LHCN-M2 (cell line): ENCODE results near the gene GAN. TPM values are rescaled to one million over a fixed set of nuclear protein-coding genes. Genes with fewer than 3 reads are reported as not detected.

Experiments used
- DNase-seq: peaks from one replicate; pipeline ENCODE4 v3.0.0-alpha.2; 2012; ENCODE audit warnings: low read depth
- total RNA-seq: library from RNA; depleted of rRNA; stranded (reverse); fragments of >200 nt; gene quantifications from 2 replicates; pipeline ENCODE4 v1.2.3, GENCODE V29; 2014; rRNA removed

Gene GAN
- total RNA-seq, 1 experiment from 2014 or later = 4.5 TPM

DNA sequence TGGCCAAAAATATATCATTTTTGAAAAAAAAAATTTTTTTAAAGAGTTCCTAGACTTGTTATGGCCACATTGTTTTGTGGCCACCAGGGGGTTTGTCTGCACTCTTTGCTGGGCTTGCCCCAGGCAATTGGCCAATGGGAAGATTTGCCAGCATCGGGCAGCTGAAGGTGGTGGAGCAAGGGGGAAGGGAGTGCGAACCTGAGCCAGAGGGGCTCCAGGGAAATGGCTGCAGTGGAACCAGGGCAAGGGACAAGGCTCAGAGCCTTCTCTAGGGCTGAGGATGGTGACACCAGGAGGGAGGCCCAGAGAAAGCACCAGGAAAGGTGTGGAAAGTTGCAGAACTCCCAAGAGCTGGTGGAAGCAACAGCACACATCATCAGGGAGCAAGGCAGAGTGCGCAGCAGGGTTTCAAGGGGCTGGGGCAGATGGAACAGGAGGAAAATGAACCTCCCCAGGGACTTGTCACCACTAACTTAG lies 114.3 kb downstream of the GAN start:
- DNase-seq = peak; percentile 30

DNA sequence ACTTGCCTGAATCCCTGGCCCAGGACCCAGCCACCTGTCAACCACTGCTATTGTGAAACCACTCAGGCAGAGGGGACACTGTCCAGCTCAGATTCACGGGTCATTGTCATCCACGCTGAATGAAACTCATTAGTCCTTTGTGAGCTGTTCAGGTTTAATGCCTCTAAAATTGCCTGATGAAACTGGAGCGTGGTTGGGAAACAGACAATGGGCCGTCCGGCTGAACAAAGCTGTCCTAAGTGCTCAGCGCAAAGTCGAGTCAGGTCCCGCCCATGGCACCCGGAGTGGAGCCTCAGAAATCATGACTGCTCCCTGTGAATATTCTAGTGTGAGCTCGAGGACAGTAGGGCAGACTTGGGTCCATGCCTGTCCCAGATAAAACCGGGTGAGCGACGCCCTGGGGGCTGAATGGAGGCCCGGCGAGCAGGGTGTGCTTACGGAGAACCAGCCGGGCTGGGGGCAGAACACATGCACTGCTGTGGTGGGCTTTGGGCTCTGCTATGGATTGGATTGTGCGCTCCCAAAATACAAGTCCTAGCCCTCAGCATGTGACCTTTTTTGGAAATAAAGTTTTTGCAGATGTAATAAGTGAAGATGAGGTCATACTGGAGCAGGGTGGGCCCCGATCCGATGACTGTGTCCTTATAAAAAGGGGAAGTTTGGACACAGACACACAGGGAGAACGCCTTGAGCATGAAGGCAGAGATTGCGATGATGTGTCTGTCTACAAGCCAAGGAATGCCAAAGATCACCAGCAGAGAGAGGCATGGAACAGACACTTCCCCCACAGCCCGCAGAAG lies 117.0 kb downstream of the GAN start:
- DNase-seq = peak; percentile 26

DNA sequence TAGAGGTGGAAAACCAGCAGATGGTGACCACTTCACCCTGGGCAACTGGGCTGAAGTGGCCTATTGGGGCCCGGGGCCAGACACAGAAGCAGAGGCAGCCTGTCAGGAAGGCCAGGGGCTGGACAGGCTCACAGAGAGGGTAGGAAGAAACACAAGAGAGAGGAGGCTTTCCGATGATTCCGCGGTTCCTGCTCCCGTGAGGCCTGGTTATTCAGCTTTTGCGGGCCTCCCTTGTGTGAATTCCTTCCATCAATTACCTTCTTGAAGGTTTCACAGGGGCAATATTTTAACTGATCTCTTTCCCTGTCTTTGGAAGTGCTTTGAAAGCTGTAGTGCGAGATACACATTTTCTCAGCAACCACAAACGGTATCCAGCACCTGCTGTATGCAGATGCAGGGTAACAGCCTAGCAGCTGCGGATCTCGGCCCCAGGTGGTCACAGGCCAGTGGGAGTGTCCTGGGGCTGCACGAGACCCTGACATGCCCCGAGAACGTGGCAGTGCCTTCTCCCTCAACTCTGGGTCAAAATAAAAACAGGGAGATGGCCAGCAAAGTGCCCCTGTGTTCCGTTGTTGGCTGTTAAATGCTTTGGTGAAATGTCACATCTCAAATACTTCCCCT lies 118.3 kb downstream of the GAN start:
- no peak for DNase-seq

GRCh38 chr16:81435103-81435502 lies 120.3 kb downstream of the GAN start:
- DNase-seq = no peak

- no peak for DNase-seq
Measured at GRCh38 chr16:81435567-81435966, 120.8 kb downstream of the GAN start.

DNA sequence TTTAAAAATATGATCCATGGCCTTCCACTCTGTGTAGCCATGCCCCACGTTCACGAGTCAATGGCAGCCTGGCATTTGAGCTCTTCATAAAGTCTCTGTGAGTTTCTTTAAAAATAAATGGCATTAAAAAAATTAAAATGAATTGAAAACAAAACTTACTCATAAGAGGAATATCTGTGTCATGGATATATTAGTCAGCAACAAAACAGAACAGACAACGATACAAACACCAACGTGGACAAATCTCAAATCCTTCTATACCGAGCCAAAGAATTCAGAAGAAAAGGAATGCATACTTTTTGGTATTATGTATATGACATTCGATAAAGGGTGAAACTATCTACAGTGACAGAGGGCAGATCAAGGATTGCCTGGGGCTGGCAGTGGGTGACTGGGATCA lies 121.6 kb downstream of the GAN start:
- no peak for DNase-seq

DNA sequence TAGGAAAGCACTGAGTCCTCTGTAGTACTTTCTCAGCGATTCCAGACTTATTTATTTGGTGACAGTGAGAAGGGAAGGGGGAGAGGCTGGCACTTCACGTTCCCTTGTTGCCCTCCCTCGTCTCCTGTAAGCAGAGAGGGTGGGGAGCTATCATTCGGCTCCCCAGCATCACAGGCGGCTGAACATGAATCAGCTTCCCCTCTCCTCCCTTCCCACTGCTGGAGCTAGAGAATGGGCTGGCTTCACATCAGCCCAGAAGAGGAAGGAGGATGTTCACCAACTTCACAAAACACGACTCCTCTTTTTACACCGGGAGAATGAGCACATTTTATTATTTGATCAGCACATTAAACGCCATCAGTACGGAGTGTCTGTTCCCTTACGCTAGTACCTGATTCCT lies 123.1 kb downstream of the GAN start:
- no peak for DNase-seq

Other genes starting within 250 kb of the GAN start
- 0.58 and 0.63 TPM in 2 replicates for gene C16orf46, start 237.7 kb upstream of the GAN start, total RNA-seq
- 32.3 and 35.0 TPM in 2 replicates for gene GCSH, start 218.6 kb upstream of the GAN start, total RNA-seq
- gene BCO1, start 76.3 kb upstream of the GAN start, total RNA-seq = not detected in 2 replicates
- 2.8 and 6.0 TPM in 2 replicates for gene CMIP, start 129.8 kb downstream of the GAN start, total RNA-seq